GM12872 (cell line): Measurements from ENCODE around the gene G2E3.

Experiments used
- TF ChIP-seq, protein P1 (sequence below): IDR thresholded peaks from 3 replicates; pipeline ENCODE4 v1.5.1; 2011; ENCODE audit warnings: low read depth, mild to moderate bottlenecking, low read length, moderate library complexity; ENCODE audit not compliant: insufficient read depth

The G2E3 gene

GRCh38 chr14:30550335-30550734 lies 8.6 kb upstream of the G2E3 start:
- TF ChIP-seq, protein P1, sequence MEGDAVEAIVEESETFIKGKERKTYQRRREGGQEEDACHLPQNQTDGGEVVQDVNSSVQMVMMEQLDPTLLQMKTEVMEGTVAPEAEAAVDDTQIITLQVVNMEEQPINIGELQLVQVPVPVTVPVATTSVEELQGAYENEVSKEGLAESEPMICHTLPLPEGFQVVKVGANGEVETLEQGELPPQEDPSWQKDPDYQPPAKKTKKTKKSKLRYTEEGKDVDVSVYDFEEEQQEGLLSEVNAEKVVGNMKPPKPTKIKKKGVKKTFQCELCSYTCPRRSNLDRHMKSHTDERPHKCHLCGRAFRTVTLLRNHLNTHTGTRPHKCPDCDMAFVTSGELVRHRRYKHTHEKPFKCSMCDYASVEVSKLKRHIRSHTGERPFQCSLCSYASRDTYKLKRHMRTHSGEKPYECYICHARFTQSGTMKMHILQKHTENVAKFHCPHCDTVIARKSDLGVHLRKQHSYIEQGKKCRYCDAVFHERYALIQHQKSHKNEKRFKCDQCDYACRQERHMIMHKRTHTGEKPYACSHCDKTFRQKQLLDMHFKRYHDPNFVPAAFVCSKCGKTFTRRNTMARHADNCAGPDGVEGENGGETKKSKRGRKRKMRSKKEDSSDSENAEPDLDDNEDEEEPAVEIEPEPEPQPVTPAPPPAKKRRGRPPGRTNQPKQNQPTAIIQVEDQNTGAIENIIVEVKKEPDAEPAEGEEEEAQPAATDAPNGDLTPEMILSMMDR: no peak

GRCh38 chr14:30551460-30551859 lies 7.5 kb upstream of the G2E3 start:
- TF ChIP-seq, protein P1: no peak

- TF ChIP-seq, protein P1: no peak
Observed at GRCh38 chr14:30553311-30553989, 5.5 kb upstream of the G2E3 start.

GRCh38 chr14:30558362-30558674 lies 640 bp upstream of the G2E3 start:
- TF ChIP-seq, protein P1: no peak

DNA sequence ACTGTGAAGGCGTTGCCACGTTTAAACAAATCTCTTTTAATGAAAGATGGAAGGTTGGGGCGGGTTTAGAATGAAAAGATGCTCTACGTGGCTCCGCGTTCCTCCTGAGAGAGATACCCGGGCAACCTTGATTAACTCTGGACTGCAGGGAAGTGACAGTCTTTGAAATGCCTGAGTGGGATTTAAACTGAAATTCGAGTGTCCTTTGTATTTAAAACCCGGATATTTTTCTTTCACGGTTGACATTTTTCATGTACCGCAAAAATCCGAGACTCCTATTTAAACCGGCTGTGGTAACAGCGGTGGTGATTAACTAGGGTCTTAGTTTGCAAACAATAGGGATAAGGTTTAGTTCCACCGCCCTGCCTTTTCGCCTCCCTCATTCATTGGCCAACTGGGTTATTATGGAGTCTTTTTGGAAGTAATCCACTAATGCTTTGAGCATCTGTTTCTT lies 707 bp downstream of the G2E3 start:
- TF ChIP-seq, protein P1: no peak

GRCh38 chr14:30560581-30560980 lies 1.6 kb downstream of the G2E3 start:
- TF ChIP-seq, protein P1: no peak

GRCh38 chr14:30564235-30564867 lies 5.4 kb downstream of the G2E3 start:
- TF ChIP-seq, protein P1: no peak
